Fibroblast of skin of right biceps (primary cell): ENCODE data around the gene PSMB10.
"Not testable (repeated sequence)": the region's sequence is repeated elsewhere in the genome, so short reads cannot be mapped to it uniquely, and the experiment has no call there.

Experiments used
- DNase-seq: peaks from one replicate; pipeline ENCODE4 v3.0.0-alpha.2; 2013

Gene PSMB10

DNA sequence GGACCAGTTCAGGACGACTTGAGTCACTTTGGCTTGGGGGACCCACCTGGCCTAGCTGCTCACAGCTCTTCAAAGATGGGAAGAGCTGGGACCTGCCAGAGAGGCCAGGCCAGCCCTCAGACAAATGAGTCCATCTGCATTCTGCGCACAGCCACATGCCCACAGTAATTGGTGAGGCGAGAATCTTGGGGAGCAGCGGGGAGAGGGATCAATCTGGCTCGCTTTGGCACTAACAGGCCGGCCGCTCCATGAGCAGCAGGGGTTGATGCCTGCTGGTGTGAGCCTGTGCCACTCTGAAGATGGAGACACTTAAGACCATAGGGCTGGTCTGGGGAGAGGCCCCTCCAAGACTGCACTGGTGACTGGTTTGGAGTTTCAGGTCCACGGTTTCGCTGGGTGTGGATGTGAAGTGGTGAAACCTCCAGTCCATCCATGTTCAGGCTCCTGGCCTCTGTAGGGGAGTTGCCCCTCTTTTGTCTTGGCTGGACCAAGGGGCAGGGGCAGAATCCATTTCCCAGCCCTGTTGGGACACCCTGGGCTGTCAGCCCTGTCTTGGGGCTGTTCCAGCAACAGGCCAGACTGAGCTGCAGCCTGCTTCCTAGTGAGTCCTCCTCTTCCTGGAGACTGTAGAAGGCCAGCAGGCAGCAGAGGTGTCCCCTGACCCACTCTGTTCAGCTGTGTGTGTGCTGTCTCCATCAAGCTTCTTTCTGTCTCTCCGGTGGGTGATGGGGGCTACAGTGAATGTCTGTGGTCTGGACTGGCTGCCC is 12.3 kb downstream of the PSMB10 start:
- no peak for DNase-seq

DNA sequence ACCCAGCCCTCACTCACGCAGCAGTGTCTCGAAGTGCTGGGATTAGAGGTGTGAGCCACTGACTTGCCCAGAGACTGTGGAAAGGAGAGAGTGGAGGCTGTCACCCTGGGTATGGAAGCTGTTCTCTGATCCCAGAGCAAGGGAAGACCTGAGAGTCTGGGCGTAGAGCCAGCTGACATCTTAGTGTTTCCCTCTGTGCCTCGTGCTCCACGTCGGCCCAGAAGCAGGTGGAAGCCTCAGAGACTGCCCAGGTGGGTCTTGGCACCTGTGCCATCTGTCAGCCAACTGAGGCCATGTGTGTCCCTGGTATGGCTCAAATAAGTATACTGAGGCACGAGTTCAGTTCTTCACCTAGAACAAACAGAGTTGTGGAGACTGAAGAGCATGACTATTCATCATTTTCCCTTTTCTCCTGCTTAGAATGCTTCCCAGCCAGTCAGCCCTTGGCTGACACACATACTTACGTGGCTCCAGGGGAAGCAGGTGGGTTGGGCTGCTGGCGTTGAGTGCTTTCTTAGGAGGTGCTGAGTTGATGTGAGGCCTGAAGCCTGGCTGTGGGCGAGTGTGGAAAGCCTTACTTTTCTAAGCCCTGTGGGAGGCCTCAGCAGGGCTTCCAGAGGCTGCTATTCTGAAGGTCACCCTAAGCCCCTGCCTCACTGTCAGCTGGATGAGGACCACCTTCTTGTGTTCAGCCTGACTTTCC is 13.1 kb downstream of the PSMB10 start:
- no peak for DNase-seq

DNA sequence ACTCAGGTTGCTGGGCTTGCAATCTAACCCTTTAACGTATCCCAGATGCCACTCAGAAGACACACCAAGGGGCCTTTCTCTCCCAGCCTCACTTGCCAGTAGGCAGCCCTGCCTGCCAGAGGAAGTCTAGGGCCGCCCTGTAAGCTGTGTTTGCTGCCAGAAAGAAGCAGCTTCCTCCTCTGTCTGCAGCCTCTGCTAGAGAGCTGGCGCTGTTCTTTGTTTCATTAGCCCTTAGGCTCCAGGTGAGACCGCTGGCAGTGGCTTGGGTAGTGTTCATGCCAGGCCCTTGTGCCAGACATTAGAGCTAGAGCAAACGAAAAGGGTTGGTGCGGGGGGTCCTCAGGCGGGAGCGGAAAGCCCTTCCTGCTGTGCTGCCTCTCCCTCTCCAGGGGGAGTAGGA is 13.9 kb downstream of the PSMB10 start:
- DNase-seq: no peak

DNA sequence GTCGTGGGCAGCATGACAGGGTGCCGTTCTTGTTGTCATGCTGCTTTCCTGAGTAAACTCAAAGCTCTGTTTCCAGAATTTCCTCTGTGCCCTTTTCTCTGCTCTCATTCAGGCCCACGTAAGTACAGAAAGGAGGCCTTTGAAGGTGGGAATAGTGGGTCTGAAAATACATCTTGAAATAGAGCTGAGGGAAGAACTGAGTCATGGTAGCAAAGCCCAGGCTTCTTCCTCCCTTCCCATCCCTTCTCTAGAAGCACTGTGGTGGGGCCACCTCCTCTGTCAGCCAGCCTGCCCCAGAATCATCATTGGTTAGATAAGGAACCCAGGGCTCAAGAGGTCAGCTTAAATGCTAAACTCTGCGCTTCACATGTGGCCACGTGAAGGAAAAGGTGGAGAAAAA is 14.4 kb downstream of the PSMB10 start:
- no peak for DNase-seq

DNA sequence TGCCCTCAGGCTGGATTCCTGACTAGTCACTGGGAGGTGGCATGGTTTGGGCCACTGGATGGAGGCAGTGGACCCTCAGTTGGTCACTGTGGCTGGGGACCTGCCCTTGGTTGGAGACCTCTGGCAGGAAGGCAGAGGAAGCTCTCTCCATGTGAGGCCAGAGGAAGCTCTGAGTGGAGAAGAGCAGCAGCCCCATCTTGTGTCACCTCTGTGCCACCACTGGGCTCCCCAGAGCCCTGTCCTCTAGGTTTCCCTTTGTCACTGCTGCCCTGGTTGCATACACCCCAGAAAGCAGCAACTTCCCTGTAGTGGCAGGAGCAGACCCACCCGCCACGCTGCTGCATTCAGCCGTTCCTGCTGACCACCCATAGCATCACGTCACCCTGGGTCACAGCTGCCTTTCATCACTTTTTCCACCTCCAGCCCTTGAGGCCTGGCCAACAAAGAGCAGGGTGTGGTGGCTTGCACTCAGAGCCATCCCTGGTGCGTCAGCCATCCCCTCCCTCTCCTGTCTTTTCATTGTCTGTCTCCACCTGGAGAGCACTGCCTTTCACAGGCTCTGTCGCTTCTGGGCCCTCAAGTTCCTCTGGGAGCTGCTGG is 16.9 kb downstream of the PSMB10 start:
- DNase-seq: no peak

DNA sequence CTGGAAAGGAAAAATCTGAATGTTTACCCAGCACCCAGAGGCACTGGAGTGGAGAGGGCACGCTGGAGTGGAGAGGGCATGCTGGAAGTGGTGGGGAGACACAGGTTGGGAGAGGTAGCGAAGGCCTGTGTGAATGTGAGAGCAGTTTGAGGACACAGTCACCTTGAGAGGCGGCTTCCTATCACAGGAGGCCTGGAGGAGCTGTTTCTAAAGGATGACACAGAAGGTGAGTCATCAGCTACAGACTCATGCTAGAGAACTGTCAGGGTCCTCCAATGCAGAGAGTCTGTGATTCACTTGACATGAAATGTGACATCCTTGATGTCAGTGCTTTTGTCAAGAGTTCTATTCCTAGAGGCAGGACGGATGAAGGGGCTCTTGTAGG is 18.8 kb downstream of the PSMB10 start:
- peak; percentile 89 for DNase-seq

DNA sequence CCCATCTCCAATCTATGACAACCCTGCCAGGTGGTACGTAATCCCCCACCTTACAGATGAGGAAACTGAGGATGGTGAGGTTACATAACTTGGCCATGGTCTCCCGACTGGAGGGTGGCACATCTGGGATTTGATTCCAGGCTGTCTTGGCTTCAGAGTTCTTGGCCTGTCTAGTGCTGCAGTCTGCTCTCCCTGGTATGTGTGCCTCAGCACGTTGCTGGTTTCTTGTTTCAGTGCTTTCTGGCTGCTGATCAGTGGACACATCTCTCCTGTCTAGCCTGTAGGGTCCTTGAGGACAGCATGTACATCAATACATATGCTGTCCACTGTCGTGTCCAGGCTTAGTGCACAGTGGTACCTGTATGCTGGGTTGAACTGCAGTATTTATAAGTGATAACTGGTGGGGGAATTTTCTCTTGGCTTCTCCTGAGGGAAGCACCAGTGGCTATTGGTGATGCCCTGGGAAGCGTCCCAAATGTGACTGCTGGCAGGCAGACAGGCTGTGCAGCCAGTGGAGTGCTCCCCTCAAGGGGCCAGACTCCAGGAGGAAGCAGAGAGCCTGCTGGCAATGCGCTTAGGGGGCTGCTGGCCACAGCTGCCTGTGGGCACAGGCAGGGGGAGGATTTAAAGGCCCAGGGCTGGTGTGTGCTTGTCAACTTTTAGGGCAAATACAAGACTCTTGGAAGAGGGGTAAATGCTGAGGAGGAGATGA is 19.4 kb downstream of the PSMB10 start:
- no peak for DNase-seq

DNA sequence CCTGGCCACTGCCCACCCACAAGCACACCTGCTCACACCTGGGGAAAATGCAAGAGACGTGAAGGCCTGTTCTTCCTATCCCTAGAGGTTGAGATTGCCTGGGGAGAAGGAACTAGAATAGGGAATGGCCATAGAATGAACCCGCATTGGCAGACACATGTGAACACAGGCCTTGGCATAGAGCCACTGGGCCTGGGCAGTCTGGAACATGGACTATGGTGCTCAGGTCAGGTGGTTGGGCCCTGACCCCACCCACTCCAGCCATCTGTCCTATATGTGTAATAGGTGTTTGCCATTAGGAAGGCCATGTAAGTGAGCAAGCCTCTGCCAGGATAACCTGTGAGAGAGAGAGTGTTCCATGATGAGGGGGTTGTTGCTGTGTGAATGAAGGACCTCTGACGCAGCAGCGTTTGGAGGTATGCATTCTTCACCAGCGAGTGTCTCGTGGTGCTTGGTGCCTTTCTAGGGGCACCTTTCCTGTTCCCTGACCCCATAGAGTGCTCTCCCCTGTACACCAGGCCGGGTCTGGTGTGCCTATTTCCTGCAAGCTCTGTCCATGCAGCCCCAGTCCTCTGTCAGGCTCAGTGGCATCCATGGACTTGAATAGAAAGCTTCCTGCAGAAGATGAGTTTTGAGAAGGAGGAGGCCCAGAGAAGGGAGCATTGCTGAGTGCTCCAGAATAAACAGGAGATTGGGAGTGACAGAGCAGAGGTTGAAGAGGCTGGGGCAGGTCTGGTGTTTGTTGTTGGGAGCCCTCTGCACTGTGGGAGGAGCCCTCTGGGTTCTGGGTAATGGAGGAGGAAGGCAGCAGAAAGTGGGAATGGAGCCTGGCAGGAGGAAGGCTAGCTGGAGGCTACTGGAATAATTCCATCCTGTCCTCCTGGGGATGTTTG is 20.6 kb downstream of the PSMB10 start:
- DNase-seq: no peak

DNA sequence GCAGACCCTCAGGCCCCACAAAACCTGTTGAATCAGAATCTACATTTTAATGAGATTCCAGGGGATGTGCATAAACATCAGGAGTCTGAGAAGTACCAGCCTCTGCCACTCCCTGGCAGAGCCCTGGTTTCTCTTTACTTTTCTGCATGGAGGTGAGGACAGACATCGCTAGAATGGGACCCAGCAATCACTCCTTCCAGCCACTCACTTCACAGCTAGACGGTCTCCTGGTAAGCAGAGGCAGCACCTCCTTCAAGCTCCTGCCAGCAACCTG is 21.2 kb downstream of the PSMB10 start:
- DNase-seq: not testable (repeated sequence)

DNA sequence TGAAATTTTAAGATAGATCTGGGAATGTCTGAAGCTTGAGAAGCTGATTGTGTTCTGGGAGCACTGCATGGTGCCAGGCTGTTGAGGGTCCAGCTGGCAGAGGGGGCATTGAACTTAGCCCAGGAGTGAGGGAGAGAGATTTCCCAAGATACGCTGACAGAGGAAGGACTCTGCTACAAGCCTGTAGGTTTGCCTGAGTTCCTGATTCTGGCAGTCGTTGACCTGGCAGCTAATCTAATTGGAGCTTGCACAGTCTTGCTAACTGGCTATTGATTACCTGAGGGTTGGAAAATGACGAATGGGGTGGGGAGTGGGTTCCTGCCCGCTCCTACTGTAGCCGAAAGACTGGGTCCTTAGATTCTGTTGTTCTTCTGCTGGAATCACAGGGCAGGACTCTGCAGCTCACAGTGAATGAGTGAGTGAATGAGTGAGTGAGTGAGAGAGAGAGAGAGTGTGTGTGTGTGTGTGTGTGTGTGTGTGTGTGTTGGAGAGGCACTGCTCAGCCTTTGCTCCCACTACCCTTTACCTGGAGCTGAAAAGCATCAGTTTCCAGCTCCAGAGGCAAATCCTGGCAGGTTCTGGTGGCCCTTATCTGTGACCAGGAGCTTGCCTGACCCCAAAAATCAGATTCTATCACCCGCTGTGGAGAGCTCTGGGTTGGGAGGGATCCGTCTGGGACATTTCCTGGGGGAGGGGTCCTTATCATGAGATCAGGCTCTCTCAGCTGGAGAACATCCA is 21.7 kb downstream of the PSMB10 start:
- DNase-seq: no peak

DNA sequence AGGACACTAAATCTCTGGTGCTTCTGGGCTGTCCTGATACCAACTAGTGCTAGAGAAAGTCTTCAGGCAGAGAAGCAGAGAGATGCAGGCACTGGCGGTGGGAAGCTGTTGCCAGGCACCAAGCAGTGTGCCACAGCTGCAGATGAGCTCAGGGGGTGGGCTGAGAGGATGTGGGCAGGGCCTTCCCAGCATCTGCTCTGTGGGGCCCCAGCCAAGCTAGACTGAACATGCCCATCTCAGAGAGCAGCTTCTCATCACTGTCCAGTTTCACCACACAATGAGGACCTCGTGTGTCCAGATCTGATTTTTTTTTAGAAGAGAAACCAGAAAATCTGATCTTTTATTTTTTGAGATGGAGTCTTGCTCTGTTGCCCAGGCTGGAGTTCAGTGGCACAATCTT is 26.5 kb downstream of the PSMB10 start:
- DNase-seq: no peak

DNA sequence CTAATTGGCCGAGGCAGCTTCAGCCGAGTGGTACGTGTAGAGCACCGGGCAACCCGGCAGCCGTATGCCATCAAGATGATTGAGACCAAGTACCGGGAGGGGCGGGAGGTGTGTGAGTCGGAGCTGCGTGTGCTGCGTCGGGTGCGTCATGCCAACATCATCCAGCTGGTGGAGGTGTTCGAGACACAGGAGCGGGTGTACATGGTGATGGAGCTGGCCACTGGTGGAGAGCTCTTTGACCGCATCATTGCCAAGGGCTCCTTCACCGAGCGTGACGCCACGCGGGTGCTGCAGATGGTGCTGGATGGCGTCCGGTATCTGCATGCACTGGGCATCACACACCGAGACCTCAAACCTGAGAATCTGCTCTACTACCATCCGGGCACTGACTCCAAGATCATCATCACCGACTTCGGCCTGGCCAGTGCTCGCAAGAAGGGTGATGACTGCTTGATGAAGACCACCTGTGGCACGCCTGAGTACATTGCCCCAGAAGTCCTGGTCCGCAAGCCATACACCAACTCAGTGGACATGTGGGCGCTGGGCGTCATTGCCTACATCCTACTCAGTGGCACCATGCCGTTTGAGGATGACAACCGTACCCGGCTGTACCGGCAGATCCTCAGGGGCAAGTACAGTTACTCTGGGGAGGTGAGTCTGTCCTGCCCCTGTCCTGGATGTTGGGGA is 27.5 kb downstream of the PSMB10 start:
- no peak for DNase-seq

DNA sequence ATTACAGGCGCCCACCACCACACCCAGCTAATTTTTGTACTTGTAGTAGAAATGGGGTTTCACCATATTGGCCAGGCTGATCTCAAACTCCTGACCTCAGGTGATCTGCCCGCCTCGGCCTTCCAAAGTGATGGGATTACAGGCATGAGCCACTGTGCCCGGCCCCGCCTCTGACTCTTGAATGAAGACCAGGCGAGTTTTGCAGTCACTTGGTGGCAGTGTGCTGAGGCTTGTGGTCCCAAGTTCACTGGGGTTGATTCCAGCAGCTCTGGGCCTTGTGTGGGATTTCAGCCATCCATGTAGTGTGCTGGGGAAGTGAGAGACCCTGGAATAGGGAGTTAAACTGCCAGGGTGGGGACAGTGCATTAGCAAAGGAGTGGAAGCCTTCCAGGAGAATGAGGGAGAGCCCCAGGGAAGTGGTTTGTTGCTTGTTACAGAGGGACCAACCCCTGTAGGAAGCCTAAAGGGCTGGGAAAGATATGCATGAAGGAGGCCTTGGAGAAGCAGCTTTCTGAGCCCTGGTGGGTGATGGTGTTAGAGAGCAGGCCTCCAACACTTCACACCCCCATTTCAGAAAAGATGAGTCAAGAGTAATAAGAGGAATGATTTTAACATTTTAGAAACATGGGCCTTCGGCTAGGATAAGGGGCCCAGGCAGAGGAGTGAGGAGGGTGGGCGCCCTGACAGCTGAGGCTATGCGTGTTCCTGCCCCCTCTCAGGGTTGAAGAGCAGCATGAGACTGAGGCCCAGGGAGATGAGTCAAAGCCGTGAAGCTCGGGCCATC is 29.1 kb downstream of the PSMB10 start:
- no peak for DNase-seq

DNA sequence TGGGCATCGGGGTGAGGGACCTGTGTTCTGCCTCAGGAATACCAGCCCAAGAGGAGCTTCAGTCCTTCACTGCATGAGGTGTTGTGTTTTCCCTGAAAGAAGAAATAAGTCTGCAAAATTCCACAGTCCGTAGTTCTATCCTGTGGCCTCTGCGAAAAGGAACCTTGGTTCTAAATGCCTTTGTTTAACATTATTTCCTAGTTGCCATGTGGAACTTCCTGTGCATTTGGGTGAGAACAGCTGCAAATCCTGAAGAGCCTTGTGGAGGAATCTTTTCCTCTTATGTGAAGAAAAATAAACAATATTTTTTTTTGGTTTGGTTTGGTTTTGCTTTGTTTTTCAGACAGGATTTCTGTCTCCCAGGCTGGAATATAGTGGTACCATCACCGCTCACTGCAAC is 33.8 kb downstream of the PSMB10 start:
- DNase-seq: no peak

DNA sequence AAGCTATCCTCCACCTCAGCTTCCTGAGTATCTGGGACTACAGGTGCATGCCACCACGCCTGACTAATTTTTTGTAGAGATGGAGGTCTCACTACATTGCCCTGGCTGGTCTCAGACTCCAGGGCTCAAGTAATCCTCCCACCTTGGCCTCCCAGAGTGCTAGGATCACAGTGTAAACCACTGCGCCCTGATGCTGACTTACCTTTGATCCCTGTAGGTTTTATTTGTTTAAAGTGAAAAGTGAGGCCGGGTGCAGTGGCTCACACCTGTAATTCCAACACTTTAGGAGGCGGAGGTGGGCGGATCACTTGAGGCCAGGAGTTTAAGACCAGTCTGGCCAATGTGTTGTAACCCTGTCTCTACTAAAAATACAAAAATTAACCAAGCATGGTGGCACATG is 34.9 kb downstream of the PSMB10 start:
- DNase-seq: no peak

DNA sequence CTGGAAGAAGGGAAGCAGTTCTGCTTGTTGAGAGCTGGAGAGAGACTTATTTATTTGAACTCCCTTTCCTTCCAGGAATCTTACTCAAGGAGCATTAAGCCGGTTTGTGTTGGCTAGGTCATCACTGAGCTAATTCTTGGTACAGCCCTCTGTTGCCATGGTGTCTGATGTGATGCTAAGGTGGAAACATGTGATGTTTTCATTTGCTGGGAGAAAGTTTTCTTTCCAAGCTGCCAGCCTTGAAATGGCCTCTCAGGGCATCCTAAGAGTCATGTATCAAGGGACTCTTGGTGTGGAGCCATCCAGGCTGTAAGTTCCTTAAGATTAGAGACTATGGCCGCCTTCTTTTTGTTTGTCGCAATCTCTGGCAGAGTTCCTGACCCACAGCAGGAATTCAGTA is 39.4 kb downstream of the PSMB10 start:
- DNase-seq: no peak

DNA sequence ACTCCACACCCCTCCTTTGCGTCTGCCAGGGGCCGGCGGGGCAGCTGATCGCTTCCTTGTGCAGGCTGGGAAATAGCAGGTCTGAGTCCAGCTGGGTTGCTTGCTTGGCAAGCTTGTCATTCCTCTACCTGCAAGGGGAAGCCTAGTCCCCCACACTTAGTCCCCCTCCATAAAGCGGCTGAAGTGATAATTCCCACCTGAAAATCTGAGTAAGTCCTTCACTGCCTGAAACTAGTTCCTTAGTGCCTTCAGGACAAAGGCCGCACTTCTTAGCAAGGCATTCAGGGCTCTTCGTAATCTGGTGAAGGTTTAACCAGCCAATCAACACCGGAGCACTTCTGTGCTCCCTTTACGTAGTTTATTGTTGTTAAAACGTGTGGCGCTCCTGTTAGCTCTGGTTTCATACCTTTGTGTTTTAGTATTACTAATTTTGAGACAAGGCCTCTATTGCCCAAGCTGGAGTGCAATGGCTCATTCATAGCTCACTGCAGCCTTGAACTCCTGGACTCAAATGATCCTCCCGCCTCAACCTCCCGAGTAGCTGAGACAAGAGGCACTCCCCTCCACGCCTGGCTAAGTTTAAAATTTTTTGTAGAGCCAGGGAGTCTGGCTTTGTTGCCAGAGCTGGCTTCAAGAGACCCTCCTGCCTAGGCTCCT is 42.8 kb downstream of the PSMB10 start:
- no peak for DNase-seq

DNA sequence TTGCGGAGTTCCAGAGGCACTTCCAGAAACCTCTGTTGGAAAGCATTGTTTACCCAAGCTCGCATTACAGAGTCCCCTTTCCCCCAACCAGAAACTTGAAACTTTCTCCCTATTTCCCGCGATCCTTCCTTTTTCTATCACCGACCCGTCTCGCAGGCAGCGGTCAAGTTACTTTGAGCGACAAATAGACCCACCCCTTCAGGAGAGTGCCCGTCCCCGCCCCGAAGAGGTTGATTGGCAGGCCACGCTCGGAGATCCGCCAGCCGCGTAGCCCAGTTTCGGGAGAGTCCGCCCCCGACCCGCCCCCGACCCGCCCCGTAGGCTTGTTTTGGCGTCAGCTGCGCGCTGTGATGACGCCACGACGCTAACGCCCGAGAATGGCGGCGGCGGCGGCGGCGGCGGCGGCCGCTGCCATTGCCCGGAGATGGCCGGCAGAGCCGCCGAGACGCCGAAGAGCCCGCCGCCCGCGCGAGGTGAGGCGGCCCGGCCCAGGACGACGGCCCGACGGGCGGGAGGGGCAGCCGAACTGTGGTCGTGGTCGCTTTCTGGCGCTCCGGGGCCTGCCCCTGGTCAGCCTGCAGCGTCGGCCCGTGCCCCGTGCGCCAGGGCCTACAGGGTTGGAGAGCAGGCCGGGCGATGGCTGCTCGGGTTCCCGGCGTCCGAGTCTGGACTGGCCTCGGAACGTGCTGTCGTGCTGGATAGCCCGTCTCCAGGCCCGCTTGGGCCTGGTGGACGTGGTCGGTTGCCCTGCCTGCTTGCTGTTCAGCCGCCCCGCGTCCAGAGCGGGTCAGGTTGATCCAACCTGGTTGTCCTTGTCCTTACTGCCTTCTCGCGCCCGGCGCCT is 43.5 kb downstream of the PSMB10 start, which contains the start of gene PSKH1:
TSS of gene PSKH1 (plus strand) at position 356 of the 844 bp plus-strand sequence. CDS start 15,496 bp downstream, outside the sequence.
- peak; percentile 96 for DNase-seq

DNA sequence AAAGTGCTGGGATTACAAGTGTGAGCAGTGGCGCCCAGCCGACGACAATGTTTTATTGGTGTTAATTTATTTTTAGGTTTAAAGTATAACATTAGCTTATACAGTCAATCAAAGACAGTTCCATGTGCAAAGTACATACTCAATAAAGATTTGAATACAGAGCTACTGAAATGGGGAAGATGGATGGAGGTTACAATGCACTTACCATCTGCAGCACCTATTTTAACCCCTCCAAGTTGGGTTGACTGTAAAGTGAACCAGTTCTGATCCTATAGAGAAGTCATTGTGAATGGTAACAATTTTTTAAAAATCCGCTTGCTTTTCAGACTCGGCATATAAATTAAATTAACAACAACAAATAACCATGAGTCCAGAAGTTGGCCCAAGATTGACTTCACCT is 44.3 kb downstream of the PSMB10 start:
- no peak for DNase-seq
